GM18519 (cell line): ENCODE measurements around the gene KIAA1755.
"Not testable (repeated sequence)": the region's sequence is repeated elsewhere in the genome, so short reads cannot be mapped to it uniquely, and the experiment has no call there.

Source experiments
- ATAC-seq: cut with Tn5 transposase; IDR thresholded peaks from one replicate; pipeline ENCODE4 v1.9.1; 2021; ENCODE audit warnings: mild to moderate bottlenecking, moderate library complexity; ENCODE audit not compliant: unreplicated experiment, low FRiP score

KIAA1755 gene

DNA sequence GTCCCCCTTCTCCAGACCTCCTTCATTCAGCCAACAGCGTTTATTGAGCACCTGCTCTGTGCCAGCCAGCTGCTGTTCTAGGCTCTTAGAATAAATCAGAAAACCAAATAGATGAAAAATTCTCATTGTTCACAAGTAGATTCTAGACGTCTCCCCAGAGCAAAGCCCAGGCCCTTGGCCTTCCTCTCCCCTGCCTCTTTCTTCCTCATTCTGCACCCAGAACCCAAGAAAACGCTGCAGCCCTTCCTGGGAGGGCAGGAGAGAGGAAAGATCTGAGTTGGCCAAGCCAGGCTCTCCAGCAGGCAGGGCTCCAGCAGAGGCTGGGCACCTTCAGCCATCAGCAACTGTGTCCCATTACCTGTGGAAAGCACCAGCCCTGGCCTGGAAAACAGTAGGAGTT, 31.4 kb upstream of the KIAA1755 start:
- no peak for ATAC-seq

DNA sequence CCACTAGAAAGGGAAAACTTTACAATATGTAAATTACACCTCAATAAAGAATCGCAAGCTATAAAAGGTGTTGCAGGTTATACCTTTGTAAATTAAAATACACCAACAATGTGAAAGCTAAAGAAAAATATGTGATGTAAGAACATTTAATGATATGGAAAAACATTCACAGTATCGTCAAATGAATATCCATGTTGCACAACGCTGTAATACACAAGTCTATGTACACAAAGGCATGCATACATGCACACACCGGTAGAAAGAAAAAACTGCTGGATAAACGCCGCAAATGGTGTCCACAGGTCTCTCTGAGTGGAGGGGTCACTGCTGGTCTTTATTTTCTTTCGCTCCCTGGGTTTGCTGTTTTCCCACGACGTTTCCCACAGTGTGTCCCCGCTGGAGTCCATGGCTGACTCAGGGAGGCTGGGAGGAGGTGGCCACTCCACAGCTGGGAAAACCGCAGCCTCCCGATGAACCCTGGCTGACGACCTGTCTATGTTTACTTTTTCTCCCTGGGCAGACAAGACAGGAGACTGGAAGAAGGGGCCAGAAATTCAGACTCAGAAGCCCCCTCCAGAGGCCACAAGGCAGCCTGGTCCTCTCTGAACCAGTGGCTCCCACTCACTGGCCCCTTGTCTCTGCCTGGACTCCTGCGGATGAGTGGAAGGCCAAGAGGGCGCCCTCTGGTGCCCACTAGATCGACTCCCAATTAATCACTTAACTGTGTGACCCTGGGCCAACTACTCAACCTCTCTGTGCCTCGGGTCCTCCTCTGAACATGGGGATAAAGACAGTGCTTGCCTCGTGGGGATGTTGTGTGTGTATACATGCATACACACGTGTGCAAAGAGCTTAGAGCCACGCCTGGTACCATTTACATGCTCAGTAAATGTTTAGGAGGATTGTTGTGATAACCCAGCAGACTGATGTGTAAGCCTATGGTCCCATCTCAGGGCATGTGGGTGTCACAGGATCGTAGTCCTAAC, 30.6 kb upstream of the KIAA1755 start:
- no peak for ATAC-seq

DNA sequence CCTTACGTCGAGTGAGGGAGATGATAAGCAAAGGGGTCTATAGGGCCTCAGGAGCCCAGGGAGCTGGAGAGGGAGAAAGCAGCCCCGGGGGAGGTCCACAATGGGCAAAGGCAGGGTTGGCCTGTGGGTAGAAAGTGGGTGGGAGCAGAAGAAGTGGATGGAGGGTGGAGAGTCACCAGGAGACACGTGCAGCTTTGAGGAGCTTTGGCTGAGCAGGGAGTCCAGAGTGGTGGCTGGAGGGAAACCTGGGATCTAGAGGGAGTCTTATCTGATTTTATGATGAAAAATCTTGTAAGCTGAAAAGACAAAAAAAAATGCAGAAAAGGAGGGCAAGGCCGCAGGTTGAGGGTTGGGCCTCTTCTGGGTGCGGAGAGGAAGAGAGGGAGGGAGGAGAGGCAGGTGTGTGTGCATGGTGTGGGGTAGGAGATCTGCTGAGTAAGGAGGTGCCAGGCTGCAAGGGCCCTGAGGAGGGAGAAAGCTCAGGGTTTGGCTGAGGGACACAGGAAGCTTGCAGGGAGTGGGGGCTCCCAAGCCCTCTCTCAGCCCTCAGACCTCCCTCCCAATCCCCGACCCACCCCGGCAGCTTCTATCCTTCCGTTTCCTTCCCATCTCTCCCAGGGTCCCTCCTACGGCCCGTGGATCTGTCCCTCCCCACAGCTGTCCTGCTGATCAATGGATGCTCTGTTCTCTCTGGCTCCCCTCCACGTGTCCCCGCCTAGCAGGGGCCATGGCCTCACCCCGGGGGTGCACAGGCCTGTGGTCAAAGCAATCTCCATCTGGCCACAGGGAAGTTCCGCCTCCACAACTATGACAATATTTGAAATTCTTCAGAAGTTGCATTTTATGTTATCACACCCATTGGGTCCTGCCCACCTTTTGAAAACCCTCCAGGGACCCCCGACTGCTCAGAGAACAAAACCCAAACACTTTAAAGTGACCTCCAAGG, 26.3 kb upstream of the KIAA1755 start:
- ATAC-seq: no peak

DNA sequence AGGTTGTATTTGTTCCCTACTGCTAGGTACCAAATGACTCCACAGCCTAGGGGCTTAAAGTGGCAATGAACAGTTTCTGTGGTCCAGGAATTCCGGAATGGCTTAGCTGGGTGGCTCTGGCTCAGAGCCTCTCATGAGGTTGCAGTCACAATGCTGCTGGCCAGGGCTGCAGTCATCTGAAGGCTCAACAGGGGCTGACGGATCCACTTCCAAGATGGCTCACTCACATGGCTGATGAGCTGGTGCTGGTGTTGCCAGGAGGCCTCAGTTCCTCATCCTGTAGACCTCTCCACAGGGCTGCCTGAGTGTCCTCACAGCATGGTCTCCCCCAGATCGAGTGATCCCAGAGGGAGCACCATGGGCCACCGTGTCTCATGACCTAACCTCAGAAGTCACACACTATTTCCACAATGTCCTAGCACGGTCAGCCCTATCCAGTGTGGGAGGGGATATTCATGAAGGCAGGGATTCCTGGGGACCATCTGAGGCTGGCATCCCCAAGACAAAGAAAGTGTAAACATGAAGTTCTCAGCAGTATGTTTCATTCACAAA, 24.4 kb upstream of the KIAA1755 start:
- no peak for ATAC-seq

DNA sequence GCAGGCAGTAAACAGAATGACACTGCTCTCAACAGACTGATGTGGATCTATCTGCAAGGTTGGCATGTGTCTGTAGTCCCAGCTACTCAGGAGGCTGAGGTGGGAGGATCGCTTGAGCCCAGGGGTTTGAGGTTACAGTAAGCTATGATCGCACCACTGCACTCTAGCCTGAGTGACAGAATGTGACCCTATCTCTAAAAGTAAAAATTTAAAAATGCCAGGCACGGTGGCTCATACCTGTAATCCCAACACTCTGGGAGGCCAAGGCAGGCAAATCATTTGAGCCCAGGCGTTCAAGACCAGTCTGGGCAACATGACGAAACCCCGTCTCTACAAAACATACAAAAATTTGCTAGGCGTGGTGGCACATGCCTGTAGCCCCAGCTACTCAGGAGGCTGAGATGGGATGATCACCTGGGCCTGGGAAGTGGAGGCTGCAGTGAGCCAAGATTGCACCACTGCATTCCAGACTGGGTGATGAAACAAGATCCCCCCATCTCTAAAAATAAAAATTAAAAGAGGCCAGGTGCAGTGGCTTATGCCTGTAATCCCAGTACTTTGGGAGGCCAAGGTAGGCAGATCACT, 23.6 kb upstream of the KIAA1755 start:
- not testable (repeated sequence) for ATAC-seq

DNA sequence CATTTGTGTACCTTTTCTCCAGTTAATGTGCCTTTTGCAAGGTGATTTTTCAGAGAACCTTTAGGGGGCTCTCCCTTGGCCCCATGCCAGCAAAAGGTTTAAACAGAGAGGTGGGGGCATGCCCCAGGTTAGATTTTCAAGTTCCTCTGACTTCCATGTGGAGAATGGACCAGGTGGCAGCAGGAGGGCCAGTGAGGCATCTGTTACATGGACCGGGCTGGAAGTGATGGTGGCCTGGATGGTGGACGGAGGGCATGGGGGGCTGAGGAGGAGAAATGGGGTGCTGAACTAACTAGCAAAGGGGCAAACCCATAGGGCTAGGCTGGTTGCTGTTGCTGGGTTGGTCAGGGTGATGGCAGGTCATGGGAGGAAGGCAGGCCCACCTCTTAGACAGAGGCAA, 22.7 kb upstream of the KIAA1755 start:
- no peak for ATAC-seq

DNA sequence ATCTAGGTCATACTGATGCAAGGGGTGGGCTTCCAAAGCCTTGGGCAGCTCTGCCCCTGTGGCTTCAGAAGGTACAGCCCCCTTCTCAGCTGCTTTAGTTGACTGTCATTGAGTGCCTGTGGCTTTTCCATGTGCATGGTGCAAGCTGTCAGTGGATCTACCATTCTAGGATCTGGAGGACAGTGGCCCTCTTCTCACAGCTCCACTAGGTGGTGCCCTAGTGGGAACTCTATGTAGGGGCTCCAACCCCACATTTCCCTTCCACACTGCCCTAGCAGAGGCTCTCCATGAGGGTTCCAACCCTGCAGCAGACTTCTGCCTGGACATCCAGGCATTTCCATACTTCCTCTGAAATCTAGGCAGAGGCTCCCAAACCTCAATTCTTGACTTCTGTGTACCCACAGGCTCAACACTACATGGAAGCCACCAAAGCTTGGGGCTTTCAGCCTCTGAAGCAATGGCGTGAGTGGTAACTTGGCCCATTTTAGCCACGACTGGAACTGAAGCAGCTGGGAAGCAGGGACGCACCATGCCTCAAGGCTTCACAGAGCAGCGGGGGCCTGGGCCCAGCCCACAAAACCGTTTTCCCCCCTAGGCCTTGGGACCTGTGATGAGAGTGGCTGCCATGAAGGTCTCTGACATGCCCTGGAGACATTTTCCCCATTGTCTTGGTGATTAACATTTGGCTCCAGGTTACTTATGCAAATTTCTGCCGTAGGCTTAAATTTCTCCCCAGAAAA, 20.8 kb upstream of the KIAA1755 start:
- not testable (repeated sequence) for ATAC-seq

DNA sequence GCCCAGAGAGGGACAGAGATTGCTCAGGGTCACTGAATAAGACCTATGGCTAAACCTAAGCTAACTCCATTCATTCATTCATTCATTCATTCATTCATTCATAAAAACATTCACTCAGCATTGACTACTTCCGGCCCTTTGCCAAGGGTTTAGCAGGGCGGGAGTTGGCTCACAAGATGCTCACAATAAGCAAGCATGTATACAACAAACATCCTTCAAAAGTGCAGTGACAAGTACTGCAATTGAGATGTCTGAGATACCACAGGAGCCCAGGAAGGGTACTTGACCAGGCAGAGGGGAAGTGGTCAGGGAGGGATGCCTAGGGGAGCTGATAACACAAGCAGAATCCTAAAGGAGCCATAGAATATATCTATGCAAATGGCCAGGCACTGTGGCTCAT, 18.2 kb upstream of the KIAA1755 start:
- ATAC-seq: no peak

DNA sequence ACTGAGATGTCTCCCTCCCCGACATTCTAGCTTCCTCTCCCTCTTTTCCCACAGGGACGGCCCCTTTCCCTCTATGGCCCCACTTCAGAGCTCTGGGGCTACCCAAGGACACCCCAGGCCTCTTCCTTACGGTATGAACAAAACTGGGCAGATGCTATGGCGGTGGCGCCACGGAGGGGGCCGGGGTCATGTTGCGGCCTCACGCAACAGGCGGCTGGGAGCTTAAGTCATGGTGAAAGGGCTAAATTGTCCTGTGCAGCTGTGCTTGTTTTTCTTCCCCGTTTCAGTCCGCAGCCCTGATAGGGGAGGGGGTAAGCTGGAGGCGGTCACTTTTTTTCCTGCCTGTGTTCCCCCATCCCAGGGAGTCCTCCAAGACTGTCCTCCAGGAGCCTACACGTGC, 17.6 kb upstream of the KIAA1755 start:
- ATAC-seq: no peak

DNA sequence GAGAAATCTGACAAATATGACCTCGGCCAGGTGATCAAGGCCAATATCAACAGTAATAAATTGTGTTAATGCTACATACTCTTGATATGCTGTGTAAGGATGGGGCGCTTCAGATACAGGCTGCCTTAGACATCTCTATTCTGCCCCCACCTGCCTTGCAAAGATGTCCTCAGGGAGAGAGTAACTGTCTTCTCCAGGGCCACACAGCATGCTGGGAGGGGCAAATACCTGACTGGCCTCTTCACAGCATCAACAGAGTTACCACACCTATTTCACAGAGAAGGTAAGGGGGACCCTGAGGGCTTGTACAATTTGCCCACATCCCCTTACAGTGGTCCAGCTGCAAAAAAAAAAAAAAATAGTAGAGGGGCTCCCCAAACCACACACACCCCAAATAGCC, 17.2 kb upstream of the KIAA1755 start:
- ATAC-seq: no peak

DNA sequence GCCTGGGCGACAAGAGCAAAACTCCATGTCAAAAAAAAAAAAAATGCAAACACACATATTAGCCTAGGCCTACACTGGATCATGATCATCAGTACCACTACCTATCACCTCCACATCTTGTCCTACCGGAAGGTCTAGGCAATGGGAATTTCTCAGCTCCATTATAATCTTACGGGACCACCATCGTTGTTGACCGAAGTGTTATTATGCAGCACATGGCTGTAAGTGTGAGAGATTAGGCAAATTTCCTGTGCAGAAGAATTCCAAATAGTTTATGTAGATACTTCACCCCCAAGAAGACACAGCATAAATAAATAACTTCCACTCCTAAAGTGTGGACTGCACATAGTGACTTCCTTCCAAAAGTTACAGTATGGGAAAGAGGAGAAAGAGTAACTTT, 16.8 kb upstream of the KIAA1755 start:
- no peak for ATAC-seq

DNA sequence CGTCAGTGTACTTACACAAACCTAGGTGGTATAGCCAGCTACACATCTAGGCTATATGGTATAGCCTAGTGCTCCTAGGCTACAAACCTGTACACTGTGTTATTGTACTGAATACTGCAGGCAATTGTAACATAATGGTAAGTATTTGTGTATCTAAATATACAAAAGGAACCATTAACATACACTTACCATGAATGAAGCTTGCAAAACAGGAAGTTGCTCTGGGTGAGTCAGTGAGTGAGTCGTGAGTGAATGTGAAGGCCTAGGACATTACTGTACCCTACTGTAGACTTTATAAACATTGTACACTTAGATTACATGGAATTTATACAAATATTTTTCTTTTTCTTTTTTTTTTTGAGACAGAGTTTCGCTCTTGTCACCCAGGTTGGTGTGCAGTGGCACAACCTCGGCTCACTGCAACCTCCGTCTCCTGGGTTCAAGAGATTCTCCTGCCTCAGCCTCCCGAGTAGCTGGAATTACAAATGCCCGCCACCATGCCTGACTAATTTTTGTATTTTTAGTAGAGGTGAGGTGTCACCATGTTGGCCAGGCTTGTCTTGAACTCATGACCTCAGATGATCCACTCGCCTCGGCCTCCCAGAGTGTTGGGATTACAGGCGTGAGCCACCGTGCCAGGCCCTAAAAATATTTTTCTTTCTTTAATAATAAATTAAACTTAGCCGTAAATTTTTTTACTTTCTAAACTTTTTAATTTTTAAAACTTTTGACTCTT, 15.4 kb upstream of the KIAA1755 start:
- no peak for ATAC-seq

DNA sequence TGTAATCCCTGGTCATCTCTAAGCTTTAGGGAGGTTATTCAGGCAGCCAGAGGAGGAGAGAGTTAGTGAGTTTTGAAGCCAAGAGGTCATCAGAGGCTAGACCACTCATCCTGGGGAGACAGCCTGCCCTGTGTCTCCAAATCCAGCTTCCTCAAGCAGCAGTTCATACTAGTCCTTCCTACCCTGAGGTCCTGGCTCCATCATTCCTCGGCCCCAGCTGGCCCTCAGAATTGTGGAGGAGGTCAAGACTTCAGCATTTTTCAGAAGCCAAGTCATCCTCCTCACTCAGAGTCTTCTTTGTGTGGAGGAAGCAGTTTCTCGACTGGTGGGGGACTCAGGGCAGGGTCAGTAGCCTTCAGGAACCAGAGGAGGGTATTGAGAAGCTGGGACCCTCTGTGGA, 12.4 kb upstream of the KIAA1755 start:
- no peak for ATAC-seq

DNA sequence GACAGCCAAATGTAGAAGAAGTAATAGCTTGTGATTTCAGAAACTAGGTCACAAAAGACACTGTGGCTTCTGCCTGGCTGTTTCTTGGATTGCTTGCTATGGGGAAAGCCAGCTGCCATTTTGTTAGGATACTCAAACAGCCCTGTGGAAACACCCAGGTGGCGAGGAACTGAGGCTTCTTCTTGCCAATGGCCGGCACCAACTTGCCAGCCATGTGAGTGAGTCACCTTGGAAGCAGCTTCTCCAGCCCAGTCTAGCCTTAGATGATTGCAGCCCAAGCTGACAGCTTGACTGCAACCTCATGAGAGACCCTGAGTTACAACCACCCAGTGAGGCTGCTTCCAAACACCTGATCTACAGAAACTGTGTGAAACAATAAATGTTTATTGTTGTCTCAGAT, 11.9 kb upstream of the KIAA1755 start:
- no peak for ATAC-seq

DNA sequence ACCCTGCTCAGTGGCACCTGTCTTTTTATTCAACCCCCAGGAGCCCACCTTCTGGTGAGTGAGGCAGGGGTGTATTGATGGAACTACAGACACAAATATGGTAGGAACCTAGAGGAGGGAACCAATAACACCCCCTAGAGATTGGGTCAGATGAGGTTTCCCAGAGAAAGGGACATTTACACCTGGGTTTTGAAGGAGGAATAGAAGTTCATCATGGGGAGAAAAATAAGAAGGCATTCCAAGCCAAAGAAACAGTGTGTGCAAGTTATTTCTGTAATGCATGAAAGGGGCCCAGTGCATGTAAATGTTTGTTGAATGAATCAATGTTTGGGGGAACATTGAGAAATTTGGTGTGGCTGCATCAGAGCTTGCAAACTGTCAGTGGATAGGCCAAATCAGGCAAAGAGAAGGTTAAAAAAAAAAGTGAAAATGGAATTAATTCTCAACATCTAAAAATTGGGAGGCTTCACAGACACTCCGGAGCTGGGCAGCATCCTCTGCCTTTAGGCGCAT, 11.1 kb upstream of the KIAA1755 start:
- ATAC-seq: no peak

DNA sequence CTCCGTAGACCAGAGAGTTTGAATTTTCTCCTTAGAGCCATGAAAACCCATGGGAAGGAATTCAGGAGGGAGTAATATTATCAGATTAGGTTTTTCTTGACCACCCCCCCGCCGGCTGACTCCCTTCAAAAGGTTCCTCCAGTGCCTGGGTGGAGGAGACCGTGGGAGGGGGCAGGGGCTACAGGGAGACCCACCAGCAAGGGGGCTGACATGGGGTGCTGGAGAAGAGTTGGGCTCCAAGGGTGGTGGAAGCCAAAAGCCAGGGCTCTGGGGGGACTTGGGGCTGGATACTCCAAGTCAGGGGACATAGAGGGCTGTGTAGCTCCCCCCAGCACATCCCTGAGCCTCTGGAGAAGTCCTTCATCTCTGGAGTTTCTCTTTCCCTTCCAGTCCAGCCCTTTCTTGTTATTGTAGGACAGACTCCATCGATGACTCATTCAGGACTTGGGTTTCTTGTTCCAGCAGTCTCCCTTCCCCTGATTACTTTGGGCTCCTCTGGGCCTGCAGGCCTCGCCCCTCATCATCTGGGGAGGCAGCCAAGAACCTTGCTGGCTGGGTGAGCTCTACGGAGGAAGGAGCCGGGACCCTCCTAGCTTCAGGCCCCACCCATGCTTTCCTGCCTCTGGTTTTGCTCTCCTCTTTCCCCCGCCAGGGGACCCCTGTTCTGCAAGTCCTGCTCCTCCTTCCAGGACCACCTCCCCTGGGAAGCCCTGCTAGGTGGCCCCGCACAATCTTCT, 10.5 kb upstream of the KIAA1755 start:
- no peak for ATAC-seq

DNA sequence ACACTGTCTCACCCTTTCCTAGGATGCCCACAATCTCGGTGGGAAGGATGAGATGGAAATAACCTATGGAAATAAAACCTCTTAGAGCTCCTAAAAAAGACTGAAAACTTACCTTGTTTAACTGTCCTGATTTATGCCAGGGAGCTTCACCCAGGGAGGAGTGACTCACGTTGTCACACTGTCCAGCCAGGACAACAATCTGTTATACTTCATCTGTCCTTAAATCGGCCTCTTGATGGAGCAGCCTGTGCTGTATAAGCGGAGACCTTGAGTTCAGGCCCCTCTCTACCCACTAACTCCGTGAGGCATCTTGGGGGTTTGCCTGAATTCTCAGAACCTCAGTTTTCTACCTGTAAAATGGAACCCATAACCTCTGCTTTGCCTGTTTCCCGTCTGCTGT, 9.2 kb upstream of the KIAA1755 start:
- ATAC-seq: no peak

DNA sequence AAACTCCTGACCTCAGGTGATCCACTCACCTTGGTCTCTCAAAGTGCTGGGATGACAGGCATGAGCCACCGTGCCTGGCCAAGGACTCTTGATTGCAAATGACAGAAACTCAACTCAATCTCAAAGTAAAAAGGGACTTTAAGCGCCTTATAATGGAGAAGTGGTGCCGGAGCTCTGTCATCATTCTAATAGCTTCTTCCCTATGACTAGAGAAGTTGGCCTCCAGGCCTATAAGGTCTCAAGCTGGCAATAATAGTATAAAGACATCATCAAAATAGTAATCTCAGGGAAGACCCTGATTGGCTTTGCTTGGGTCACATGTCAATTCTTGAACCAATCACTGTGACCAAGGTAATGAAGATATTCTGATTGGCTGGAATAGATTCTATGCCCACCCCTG, 8.5 kb upstream of the KIAA1755 start:
- ATAC-seq: no peak
